ENCODE data around the gene FGF19. TPM values are rescaled to one million over a fixed set of nuclear protein-coding genes. Genes with fewer than 3 reads are reported as not detected.

Gene FGF19
- total RNA-seq, 2 experiments from 2014 or later: not detected

GRCh38 chr11:69729252-69729651, 25.4 kb upstream of the FGF19 start:
- intact Hi-C loops (cut with micrococcal nuclease; ENCODE audit: unreplicated experiment): no loop called here
- no peaks in the 10 kb centered on the region for H3K4me1 ChIP-seq (ENCODE audit: insufficient read depth, low read length, poor library complexity, severe bottlenecking)
- H3K9me3 ChIP-seq (ENCODE audit: low read length): no peaks in the 10 kb centered on the region
- no peaks in the 10 kb centered on the region for H3K36me3 ChIP-seq (ENCODE audit: insufficient read depth, low read length)
- TF ChIP-seq EZH2phosphoT487 (IDR thresholded peaks at IDR 0.05; ENCODE audit: borderline replicate concordance, low read depth, low read length): no peak
- TF ChIP-seq CTCF (conservative IDR thresholded peaks at IDR 0.05; ENCODE audit: low read length): no peak
- H3K4me3 ChIP-seq (ENCODE audit: low read depth, low read length, poor library complexity, severe bottlenecking): no peak overlapping the region
- DNase-seq (ENCODE audit: low spot score): no peak
- H3K27ac ChIP-seq (ENCODE audit: low read depth, low read length, poor library complexity, severe bottlenecking): no peak overlapping the region
- POLR2A ChIA-PET: no interaction called here
- no peak overlapping the region for H3K4me2 ChIP-seq (ENCODE audit: low read length)
- no peak overlapping the region for H2AFZ ChIP-seq (ENCODE audit: low read length)
- H4K20me1 ChIP-seq (ENCODE audit: insufficient read depth, low read length): no peaks in the 10 kb centered on the region
- H3K9me2 ChIP-seq (ENCODE audit: insufficient read depth, low read length): no peaks in the 10 kb centered on the region
- no peaks in the 10 kb centered on the region for H3K79me2 ChIP-seq (ENCODE audit: insufficient read depth, low read depth, low read length)
- CTCF ChIA-PET (ENCODE audit: unreplicated experiment): no interaction called here
- BruUV-seq (replicated peaks): no TSS peak

- CTCF ChIA-PET (ENCODE audit: unreplicated experiment): no interaction called here
- Histone ChIP-seq H3K4me1 (ENCODE audit: insufficient read depth, low read length, poor library complexity, severe bottlenecking) (no peaks in the 10 kb centered on the region), H3K79me2 (ENCODE audit: insufficient read depth, low read depth, low read length) (no peaks in the 10 kb centered on the region), H4K20me1 (ENCODE audit: insufficient read depth, low read length) (no peaks in the 10 kb centered on the region), H3K4me3 (ENCODE audit: low read depth, low read length, poor library complexity, severe bottlenecking) (no peak overlapping the region), H3K36me3 (ENCODE audit: insufficient read depth, low read length) (no peaks in the 10 kb centered on the region), H3K9me2 (ENCODE audit: insufficient read depth, low read length) (no peaks in the 10 kb centered on the region), H3K27ac (ENCODE audit: low read depth, low read length, poor library complexity, severe bottlenecking) (no peak overlapping the region), H2AFZ (ENCODE audit: low read length) (no peak overlapping the region), H3K4me2 (ENCODE audit: low read length) (no peak overlapping the region), H3K9me3 (ENCODE audit: low read length) (no peaks in the 10 kb centered on the region)
- no peak for TF ChIP-seq EZH2phosphoT487 (IDR thresholded peaks at IDR 0.05; ENCODE audit: borderline replicate concordance, low read depth, low read length)
- POLR2A ChIA-PET: no interaction called here
- no peak for DNase-seq (ENCODE audit: low spot score)
- intact Hi-C loops (cut with micrococcal nuclease; ENCODE audit: unreplicated experiment): no loop called here
- BruUV-seq (replicated peaks): no TSS peak
These were observed 23.4 kb upstream of the FGF19 start for GRCh38 chr11:69727266-69727665.

GRCh38 chr11:69726481-69726880, 22.7 kb upstream of the FGF19 start:
- ChIA-PET POLR2A (no interaction called here), CTCF (ENCODE audit: unreplicated experiment) (no interaction called here)
- no peak for TF ChIP-seq EZH2phosphoT487 (IDR thresholded peaks at IDR 0.05; ENCODE audit: borderline replicate concordance, low read depth, low read length)
- no peak for TF ChIP-seq CTCF (conservative IDR thresholded peaks at IDR 0.05; ENCODE audit: low read length)
- Histone ChIP-seq H2AFZ (ENCODE audit: low read length) (no peak overlapping the region), H3K36me3 (ENCODE audit: insufficient read depth, low read length) (no peaks in the 10 kb centered on the region), H4K20me1 (ENCODE audit: insufficient read depth, low read length) (no peaks in the 10 kb centered on the region), H3K27ac (ENCODE audit: low read depth, low read length, poor library complexity, severe bottlenecking) (no peak overlapping the region), H3K9me3 (ENCODE audit: low read length) (no peaks in the 10 kb centered on the region), H3K79me2 (ENCODE audit: insufficient read depth, low read depth, low read length) (no peaks in the 10 kb centered on the region), H3K9me2 (ENCODE audit: insufficient read depth, low read length) (no peaks in the 10 kb centered on the region), H3K4me2 (ENCODE audit: low read length) (no peak overlapping the region), H3K4me1 (ENCODE audit: insufficient read depth, low read length, poor library complexity, severe bottlenecking) (no peaks in the 10 kb centered on the region), H3K4me3 (ENCODE audit: low read depth, low read length, poor library complexity, severe bottlenecking) (no peak overlapping the region)
- DNase-seq (ENCODE audit: low spot score): no peak
- intact Hi-C loops (cut with micrococcal nuclease; ENCODE audit: unreplicated experiment): no loop called here
- BruUV-seq (replicated peaks): no TSS peak

All from OCI-LY7 (cell line).